ENCODE measurements around the gene DPCD.
"Not testable (repeated sequence)": the region's sequence is repeated elsewhere in the genome, so short reads cannot be mapped to it uniquely, and the experiment has no call there.

The DPCD gene

DNA sequence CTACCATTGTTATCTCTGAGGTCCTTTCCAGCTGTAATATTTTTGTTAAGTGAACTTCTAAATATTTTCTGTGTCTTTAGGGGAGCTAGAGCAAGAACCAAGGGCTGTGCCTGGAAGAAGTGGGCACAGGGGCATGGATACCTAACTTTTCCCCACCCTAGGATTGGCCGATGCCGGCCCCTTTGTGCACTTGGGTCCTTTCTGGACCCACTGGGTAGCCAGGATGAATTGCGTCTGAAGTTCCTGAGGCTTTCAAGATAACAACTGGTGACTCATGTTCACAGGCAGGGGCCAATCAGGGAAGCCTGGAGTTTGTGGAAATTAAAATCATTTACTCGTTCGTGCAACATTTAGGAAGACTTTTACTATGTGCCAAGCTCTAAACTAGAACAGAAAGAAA is 758 bp downstream of the DPCD start:
- DNase-seq = no peak

GRCh38 chr10:101593331-101593730 is 5.2 kb downstream of the DPCD start:
- not testable (repeated sequence) for DNase-seq

DNA sequence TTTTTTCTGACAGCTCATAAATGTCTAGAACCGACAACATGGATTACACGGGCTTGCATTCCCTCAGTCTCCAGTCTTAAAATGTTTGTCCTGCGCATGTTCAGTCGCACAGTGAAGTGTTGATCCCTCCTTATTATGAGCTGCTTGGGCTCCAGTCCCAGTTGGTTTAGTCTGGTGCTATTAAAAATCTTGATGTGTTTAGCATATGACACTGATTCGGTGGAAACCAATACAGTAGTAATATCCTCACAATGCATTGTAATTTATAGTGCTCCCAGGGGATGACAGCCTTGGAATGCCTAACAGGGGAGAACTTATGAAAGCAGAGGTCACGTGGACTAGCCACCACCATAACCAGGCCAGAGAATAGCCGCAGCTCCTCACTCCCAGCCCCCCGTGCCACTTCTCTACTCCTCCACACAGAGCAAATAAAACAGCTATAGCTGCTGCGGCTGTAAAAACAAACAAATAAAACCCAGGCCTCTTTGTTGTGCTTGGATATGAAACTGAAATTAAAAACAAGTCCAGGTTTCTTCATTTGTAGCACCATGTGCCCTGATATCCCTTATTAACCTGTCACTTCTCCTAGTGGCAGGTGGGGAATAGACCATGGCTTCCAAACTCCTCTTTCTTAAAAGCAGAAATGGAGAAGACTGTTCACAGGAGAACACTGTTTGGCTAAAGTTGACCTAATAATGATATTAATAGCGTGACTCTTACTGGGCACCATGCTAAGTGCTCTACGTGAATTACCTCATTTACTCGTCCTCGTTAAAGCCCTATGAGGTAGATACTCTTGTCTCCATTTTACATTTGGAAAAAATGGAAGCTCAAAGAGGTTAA is 7.7 kb downstream of the DPCD start:
- DNase-seq = no peak

DNA sequence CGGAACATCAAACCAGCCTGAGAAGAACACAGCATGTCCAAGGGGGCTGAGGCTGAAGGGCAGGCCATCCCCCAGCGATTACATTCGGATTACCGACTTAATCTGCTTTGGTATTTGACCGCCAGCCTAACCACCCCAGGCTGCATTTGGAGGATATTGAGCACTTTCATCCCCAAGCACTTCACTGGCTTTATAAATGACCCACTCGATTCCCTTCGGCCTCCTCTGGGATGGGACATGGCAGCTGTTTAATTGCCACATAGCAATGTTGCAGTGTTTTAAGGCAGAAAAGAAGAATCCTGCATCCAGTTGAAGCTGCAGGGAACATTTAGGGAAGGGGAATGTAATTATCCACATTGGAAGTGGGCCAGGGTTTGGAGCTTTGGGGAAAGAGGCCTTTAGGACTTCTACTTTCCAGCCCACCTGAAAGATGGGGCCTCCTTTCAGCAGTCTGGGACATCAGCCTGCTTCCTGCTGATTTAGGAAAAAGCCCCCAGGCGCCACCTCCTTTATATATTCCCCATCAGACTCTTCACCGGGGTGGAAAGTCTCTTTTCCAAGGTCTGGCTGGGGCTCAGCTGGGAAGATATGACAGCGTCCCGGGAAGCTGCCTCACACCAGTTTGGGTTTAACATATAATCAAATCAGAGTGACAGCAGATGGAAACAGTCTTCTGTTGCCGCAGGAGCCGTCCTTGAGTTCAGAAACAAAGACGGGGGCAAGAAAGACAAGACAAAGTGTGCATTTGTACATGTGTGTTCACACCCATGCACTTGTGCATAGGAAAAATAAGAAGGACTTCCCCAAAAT is 9.2 kb downstream of the DPCD start:
- DNase-seq = no peak

DNA sequence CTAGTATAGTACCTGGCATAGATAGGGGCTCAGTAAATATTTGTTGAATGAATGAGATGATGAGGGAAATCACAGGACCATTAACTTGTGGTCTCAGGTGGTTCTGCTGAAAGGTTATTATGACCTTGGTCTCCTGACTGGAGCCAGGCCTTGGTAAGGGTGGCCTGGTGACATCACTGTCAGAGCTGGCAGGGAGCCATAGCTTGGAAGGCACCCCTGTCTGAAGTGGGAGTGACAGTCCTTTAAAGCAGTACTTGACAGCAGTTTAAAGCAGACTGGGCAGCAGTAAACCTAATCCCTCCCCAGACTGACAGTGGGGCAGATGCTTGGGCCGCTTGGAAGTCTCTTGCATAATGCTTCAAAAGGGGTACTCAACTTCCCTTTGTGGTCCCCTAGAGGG is 13.4 kb downstream of the DPCD start:
- no peak for DNase-seq

DNA sequence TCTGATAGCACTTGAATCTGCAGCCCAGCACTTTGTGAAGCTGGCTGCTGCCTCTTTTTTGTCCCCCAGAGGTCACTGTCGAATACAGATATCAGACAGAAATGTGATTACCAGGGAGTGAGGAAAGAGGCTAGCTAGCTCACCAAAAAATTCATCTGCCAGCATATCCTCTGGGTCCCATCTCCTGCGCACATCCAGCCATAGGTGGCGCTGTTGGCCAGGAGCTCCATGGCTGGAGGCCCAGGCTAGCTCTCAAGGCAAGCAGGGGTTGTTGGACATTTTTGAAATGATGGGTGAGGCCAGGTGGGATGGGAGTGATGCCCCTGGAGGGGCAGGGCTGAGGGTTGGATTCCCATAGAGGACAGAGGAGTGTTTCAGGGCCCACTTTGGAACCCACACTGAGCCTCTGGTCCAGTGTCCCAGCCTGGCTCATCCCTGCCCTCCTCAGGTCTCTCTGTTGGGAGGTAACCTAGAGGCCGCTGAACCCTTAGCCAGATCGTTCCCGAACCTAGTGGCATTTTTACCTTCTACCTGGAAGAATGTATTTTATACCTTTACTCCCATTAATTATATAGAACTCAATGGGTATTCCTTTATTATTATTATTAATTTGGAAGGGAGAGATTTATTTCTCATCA is 14.8 kb downstream of the DPCD start:
- DNase-seq = peak; percentile 42

DNA sequence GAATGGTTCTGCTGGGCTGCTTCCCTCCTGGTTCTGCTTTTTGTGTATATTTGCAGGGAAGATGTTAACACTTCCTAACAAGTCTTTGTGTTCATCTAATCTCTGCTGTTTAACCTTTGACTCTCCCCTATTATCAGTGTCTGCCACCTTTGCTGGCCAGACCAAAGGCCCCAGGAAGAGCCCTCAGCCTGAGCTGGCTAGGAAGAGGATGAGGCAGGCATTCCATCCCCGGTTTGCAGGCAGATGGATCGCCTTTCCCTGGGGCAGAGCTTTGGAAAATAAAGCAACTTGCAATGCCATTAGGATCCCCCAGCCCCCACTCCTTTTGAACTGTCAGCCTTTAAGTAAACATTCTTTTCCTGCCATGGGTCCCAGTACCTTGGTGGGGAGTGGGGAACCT is 19.0 kb downstream of the DPCD start:
- DNase-seq = no peak

- DNase-seq = no peak
These were observed 21.4 kb downstream of the DPCD start for GRCh38 chr10:101609481-101609880.

DNA sequence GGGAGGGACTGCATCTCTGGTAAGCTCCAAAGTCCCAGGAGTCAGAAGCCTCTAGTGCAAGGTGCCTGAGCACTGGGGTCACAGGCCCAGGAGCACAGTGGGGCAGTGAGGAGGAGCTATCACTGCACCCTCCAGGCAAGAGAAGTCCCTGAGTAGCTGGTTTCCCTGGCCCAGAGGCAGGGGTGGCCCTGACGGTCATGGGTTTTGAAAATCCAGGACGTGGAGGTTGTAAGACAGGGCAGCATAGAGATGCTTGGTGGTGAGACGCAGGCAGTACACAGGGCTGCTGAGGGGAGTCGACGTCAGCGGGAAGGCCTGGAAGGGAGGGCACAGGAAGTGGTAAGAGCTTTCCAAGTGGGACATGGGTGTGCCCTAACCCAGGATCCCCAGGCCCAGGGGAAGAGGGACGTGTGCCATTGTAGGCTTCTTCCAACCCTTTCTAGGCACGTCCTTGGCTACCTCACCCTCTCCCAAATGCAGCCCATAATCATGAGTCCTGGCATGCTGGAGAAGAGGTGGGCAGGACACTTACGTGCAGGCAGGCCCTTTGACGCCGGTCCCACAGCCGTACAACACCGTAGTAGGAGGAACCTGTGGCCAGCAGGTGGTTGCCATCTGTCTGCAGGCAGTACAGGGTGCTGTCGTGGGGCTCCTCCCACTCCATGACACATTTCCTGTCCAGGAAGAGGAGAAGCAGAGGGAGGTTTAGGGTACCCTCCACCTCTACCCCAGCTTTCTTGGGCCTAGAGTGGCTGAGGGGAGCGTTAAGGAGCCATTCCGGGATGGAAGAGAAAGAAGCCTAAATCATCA is 23.2 kb downstream of the DPCD start:
- DNase-seq = no peak

DNA sequence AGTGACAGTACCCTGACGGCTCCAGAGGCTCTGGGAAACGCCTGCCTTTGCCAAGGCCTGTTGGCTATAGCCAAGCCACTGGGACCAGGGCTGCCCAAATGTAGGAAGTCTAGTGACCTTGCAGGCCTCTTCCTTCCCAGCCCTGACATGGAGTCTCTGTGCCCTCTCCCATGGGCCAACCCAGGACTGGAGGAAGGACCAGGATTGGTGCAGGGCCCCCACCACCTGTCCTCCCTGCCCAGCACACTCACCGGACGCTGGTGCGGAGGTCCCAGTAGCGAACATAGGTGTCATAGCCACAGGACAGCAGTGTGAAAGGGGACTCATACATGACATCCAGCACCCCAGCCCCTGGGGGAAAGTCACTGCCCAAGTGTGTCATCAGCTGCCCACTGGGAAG is 24.0 kb downstream of the DPCD start:
- no peak for DNase-seq

- DNase-seq = no peak
These were observed 24.8 kb downstream of the DPCD start for GRCh38 chr10:101612872-101613271.

GRCh38 chr10:101613646-101614045 is 25.5 kb downstream of the DPCD start:
- no peak for DNase-seq

GRCh38 chr10:101614663-101615524 is 26.8 kb downstream of the DPCD start:
- no peak for DNase-seq

- DNase-seq = no peak
These were observed 27.5 kb downstream of the DPCD start for GRCh38 chr10:101615525-101616116.

- no peak for DNase-seq
These were observed 28.4 kb downstream of the DPCD start for GRCh38 chr10:101616415-101617101.

GRCh38 chr10:101617102-101617823 is 29.1 kb downstream of the DPCD start:
- no peak for DNase-seq

DNA sequence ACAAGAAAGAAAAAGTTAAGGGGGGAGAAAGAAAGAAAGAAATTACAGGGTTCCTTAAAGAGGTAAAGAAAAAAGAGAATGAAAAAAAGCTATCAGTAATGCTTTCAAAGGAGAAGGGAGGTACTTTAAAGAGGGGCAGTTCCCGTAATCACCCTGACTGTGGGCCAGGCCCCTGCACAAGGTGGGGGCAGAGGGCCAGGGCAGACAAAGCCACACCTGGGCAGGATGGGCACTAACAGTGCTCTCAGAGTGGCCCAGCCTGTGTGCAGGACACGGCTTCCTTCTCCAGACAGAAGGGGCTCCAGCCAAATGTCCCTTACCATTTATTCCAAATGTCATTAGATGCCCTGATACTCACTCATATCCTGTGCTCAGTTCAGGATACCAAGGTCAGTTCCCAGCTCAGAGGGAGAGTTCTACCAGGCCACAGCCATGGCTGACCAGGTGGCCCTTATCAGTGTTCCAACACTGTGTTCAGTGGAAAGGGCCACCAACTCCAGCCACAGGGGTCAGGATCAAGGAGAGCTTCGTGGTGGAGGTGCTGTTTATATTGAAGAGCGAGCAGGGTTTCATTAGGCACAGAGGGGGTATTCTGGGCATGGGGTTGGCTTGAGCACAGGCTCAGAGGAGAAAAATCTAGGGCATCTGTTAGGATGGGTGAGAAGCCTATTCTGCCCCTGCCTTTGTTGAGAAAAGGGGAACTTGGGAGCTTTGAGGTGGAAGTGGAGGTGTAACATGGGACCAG is 29.9 kb downstream of the DPCD start:
- DNase-seq = no peak

GRCh38 chr10:101618871-101619270 is 30.8 kb downstream of the DPCD start:
- no peak for DNase-seq

- DNase-seq = no peak
These were observed 31.9 kb downstream of the DPCD start for GRCh38 chr10:101619983-101620382.

All from CD4-positive, alpha-beta T cell treated with Interleukin-12 subunit alpha and Interleukin-12 subunit beta, for 1 hour (primary cell).